SK-N-SH (cell line): ENCODE data around the gene ANO4. TPM values are rescaled to one million over a fixed set of nuclear protein-coding genes. Genes with fewer than 3 reads are reported as not detected.
A peak's percentile ranks its signal among the peaks of the same experiment; 100 is the strongest.

Source experiments
- CTCF ChIA-PET: fragments of 300-600, 350-600 bp; formaldehyde crosslinking; extraction: SDS; loops from one replicate; lab custom pipeline; 2021; lab: Yijun Ruan, JAX
- POLR2A ChIA-PET: fragments of 350-600 bp; sonication (Branson Sonifier 250); formaldehyde crosslinking; extraction: SDS; loops from one replicate; lab custom pipeline; 2020; ENCODE audit warnings: antibody characterized with exemption, inconsistent platforms; lab: Yijun Ruan, JAX
- DNase-seq: peaks from one replicate; pipeline ENCODE4 v3.0.0; 2012
- H2AFZ ChIP-seq: fragments of 200-600 bp; sonication (generic); 2 replicates; pipeline ENCODE4 v1.8.1; 2016; ENCODE audit warnings: antibody characterized with exemption, mild to moderate bottlenecking, low read depth
- H3F3A ChIP-seq: fragments of 200-600 bp; sonication (generic); replicated peaks from 2 replicates; pipeline ENCODE3; 2016; ENCODE audit warnings: antibody characterized with exemption, mild to moderate bottlenecking; ENCODE audit not compliant: insufficient read depth
- H3K27ac ChIP-seq, 2 experiments: fragments of 200-500 bp in 1 of 2; fragments of 200-600 bp in 1 of 2; sonication (Bioruptor generic) in 1 of 2; sonication (generic), shearing (Covaris generic) in 1 of 2; 2 replicates each; pipeline versions ENCODE4 v1.5.1 to v1.6.1; 2014 to 2016; ENCODE audit warnings: low read depth in 2 of 2, inconsistent platforms in 1 of 2, low read length in 1 of 2, mild to moderate bottlenecking in 1 of 2, mixed read lengths in 1 of 2
- H3K27me3 ChIP-seq: fragments of 200-600 bp; sonication (generic), shearing (Covaris generic); 2 replicates; pipeline ENCODE4 v1.6.1; 2016; ENCODE audit warnings: mixed run types; ENCODE audit not compliant: insufficient read depth
- H3K36me3 ChIP-seq, 2 experiments: fragments of 200-500 bp in 1 of 2; fragments of 200-600 bp in 1 of 2; sonication (Bioruptor generic) in 1 of 2; sonication (generic) in 1 of 2; replicated peaks in 1 of 2; 2 replicates each; pipeline versions ENCODE3 to v1.5.1; 2014 to 2016; ENCODE audit warnings: low read length in 1 of 2, mild to moderate bottlenecking in 1 of 2; ENCODE audit not compliant: insufficient read depth in 2 of 2, control insufficient read depth in 1 of 2
- H3K4me1 ChIP-seq, 2 experiments: fragments of 200-500 bp in 1 of 2; fragments of 200-600 bp in 1 of 2; sonication (Bioruptor generic) in 1 of 2; sonication (generic), shearing (Covaris generic) in 1 of 2; 2 replicates each; pipeline versions ENCODE4 v1.5.1 to v1.6.1; 2014 to 2016; ENCODE audit warnings: low read depth in 1 of 2, low read length in 1 of 2, mixed run types in 1 of 2; ENCODE audit not compliant: insufficient read depth in 2 of 2, control insufficient read depth in 1 of 2
- H3K4me2 ChIP-seq: fragments of 200-600 bp; sonication (generic), shearing (Covaris generic); 2 replicates; pipeline ENCODE4 v1.6.1; 2017; ENCODE audit warnings: mixed run types
- H3K4me3 ChIP-seq, 2 experiments: fragments of 200-500 bp in 1 of 2; fragments of 200-600 bp in 1 of 2; sonication (Bioruptor generic) in 1 of 2; sonication (generic), shearing (Covaris generic) in 1 of 2; 2 replicates each; pipeline versions ENCODE4 v1.5.1 to v1.8.1; 2014 to 2016; ENCODE audit warnings: low read depth in 2 of 2, inconsistent platforms in 1 of 2, low read length in 1 of 2, mild to moderate bottlenecking in 1 of 2, mixed read lengths in 1 of 2, moderate library complexity in 1 of 2
- H3K79me2 ChIP-seq: fragments of 200-600 bp; sonication (generic); 2 replicates; pipeline ENCODE4 v1.8.1; 2017; ENCODE audit warnings: mild to moderate bottlenecking; ENCODE audit not compliant: insufficient read depth
- H3K9ac ChIP-seq: fragments of 200-600 bp; sonication (generic); 2 replicates; pipeline ENCODE4 v1.6.1; 2017; ENCODE audit warnings: mixed run types
- H3K9me2 ChIP-seq: fragments of 200-600 bp; sonication (generic); 2 replicates; pipeline ENCODE4 v1.6.1; 2017; ENCODE audit warnings: mixed run types
- H3K9me3 ChIP-seq: fragments of 200-600 bp; sonication (generic); 2 replicates; pipeline ENCODE4 v1.6.1; 2017; ENCODE audit warnings: mixed run types, mild to moderate bottlenecking, moderate library complexity
- H4K20me1 ChIP-seq: fragments of 200-600 bp; sonication (generic); 2 replicates; pipeline ENCODE4 v1.6.1; 2017; ENCODE audit warnings: mild to moderate bottlenecking, mixed run types; ENCODE audit not compliant: insufficient read depth
- CTCF ChIP-seq: fragments of 200-600 bp; sonication (generic); IDR thresholded peaks from 2 replicates; pipeline ENCODE4 v1.6.1; 2017; ENCODE audit warnings: antibody characterized with exemption, mild to moderate bottlenecking, moderate library complexity
- EP300 ChIP-seq, 2 experiments: IDR thresholded peaks; 2 replicates each; pipeline versions ENCODE4 v1.4.0 to v1.6.1; 2012; ENCODE audit warnings: borderline replicate concordance in 1 of 2, low read depth in 1 of 2, low read length in 1 of 2
- FOSL2 ChIP-seq: IDR thresholded peaks from 2 replicates; pipeline ENCODE4 v1.4.0; 2012; ENCODE audit warnings: low read depth, mild to moderate bottlenecking, moderate library complexity, borderline replicate concordance
- PBX3 ChIP-seq: IDR thresholded peaks from 2 replicates; pipeline ENCODE4; 2012
- SIN3A ChIP-seq: IDR thresholded peaks from 2 replicates; pipeline ENCODE4 v1.6.1; 2012; ENCODE audit warnings: low read depth, mild to moderate bottlenecking, low read length, moderate library complexity, borderline replicate concordance
- TCF12 ChIP-seq: IDR thresholded peaks from 2 replicates; pipeline ENCODE4 v1.4.0; 2012
- TEAD4 ChIP-seq: IDR thresholded peaks from 2 replicates; pipeline ENCODE4 v1.4.0; 2012; ENCODE audit warnings: mild to moderate bottlenecking, borderline replicate concordance; ENCODE audit not compliant: insufficient read depth
- WGBS: methylation state at CpG from one replicate; pipeline ENCODE4 v1.1.6; 2017; ENCODE audit warnings: low lambda C conversion rate; 5-methylcytosine and 5-hydroxymethylcytosine counted together
- polyA plus RNA-seq, 3 experiments: library from polyadenylated mRNA; depleted of rRNA; stranded (reverse); fragments of >200 nt; gene quantifications; 2 replicates each; pipeline ENCODE4 v1.2.3, GENCODE V29; 2012

Gene ANO4
- polyA plus RNA-seq, 1 of the 3 experiments (the other 2 are of a cell fraction), result 9.4 TPM

- no peaks in the 10 kb centered on the region for H3K79me2 ChIP-seq
- no peaks in the 10 kb centered on the region for H4K20me1 ChIP-seq
- WGBS, result 92% methylated on average over 1 of the region's 1 CpG
- no peak for DNase-seq
- peaks cover 0 to 37% of the 10 kb centered on the region in 2 experiments; a peak in 2 of 4 replicates for H3K4me1 ChIP-seq
- CTCF ChIA-PET, result no interaction called here
- H3K27ac ChIP-seq, result no peak overlapping the region
- no peak overlapping the region for H3K4me3 ChIP-seq
- H2AFZ ChIP-seq, result no peak overlapping the region
- POLR2A ChIA-PET, result no interaction called here
- TF ChIP-seq CTCF (peak; percentile 21; the same call in 1 of the 2 replicates), SIN3A (no peak), PBX3 (no peak)
- H3K9ac ChIP-seq, result no peak overlapping the region
- no peak overlapping the region for H3K4me2 ChIP-seq
- H3K36me3 ChIP-seq, result no peaks in the 10 kb centered on the region
- no peaks in the 10 kb centered on the region for H3K27me3 ChIP-seq
- H3F3A ChIP-seq, result peaks cover 24% of the 10 kb centered on the region
- H3K9me2 ChIP-seq, result no peaks in the 10 kb centered on the region
- H3K9me3 ChIP-seq, result no peaks in the 10 kb centered on the region
Measured at GRCh38 chr12:100951756-100952155, 157.2 kb downstream of the ANO4 start.

- Histone ChIP-seq H3K4me1 (peaks cover 0 to 40% of the 10 kb centered on the region in 2 experiments; a peak in 2 of 4 replicates), H3K9me3 (no peaks in the 10 kb centered on the region), H3K4me3 (no peak overlapping the region), H3K36me3 (no peaks in the 10 kb centered on the region), H4K20me1 (no peaks in the 10 kb centered on the region), H3K27me3 (no peaks in the 10 kb centered on the region), H3K4me2 (no peak overlapping the region), H3K9ac (no peak overlapping the region), H3F3A (peaks cover 29% of the 10 kb centered on the region), H2AFZ (no peak overlapping the region), H3K27ac (peak overlapping the region in 1 of 2 experiments; percentile 33; a peak in 2 of 4 replicates), H3K9me2 (no peaks in the 10 kb centered on the region), H3K79me2 (no peaks in the 10 kb centered on the region)
- TF ChIP-seq TCF12 (peak; percentile 51; the same call in 1 of the 2 replicates), EP300 (IDR thresholded peaks at IDR 0.05; ENCODE audit: borderline replicate concordance in 1 of 2, low read depth in 1 of 2, low read length in 1 of 2) (no peak; a peak in 1 of 4 replicates), TEAD4 (no peak), CTCF (0 out of 2 replicates have a peak, but pooled peaks have one; percentile 10), PBX3 (peak; percentile 76), FOSL2 (0 out of 2 replicates have a peak, but pooled peaks have one; percentile 3)
- ChIA-PET CTCF (no interaction called here), POLR2A (no interaction called here)
- DNase-seq, result no peak
Measured at GRCh38 chr12:100953217-100953616, 158.6 kb downstream of the ANO4 start.
